Measurements from ENCODE around the gene APOB.

The APOB gene

GRCh38 chr2:21039979-21040467, 3.9 kb downstream of the APOB start:
- Histone ChIP-seq H3K27me3 (ENCODE audit: insufficient read depth, poor library complexity, severe bottlenecking) (no peaks in the 10 kb centered on the region), H3K27ac (replicated peaks) (no peak overlapping the region), H3K4me3 (replicated peaks; ENCODE audit: insufficient read depth, low read length) (no peak overlapping the region)
- DNase-seq (ENCODE audit: low read depth in 1 of 2, low spot score in 1 of 2) = no peak
- TF ChIP-seq SPI1 (IDR thresholded peaks at IDR 0.05; ENCODE audit: borderline replicate concordance, low read depth) = no peak
- no peak for TF ChIP-seq POLR2AphosphoS5 (IDR thresholded peaks at IDR 0.05; ENCODE audit: low read depth)
- no peak for TF ChIP-seq REST (IDR thresholded peaks at IDR 0.05; ENCODE audit: insufficient replicate concordance, low read depth)
- TF ChIP-seq CTCF (IDR thresholded peaks at IDR 0.05; ENCODE audit: insufficient read depth, low read length) = no peak
- no peak for TF ChIP-seq GABPA (IDR thresholded peaks at IDR 0.05; ENCODE audit: low read depth)

- no peak for DNase-seq (ENCODE audit: low read depth in 1 of 2, low spot score in 1 of 2)
- TF ChIP-seq REST (IDR thresholded peaks at IDR 0.05; ENCODE audit: insufficient replicate concordance, low read depth) = no peak
- TF ChIP-seq GABPA (IDR thresholded peaks at IDR 0.05; ENCODE audit: low read depth) = no peak
- TF ChIP-seq SPI1 (IDR thresholded peaks at IDR 0.05; ENCODE audit: borderline replicate concordance, low read depth) = no peak
- no peak for TF ChIP-seq CTCF (IDR thresholded peaks at IDR 0.05; ENCODE audit: insufficient read depth, low read length)
- TF ChIP-seq POLR2AphosphoS5 (IDR thresholded peaks at IDR 0.05; ENCODE audit: low read depth) = no peak
- Histone ChIP-seq H3K4me3 (replicated peaks; ENCODE audit: insufficient read depth, low read length) (no peak overlapping the region), H3K27ac (replicated peaks) (no peak overlapping the region), H3K27me3 (ENCODE audit: insufficient read depth, poor library complexity, severe bottlenecking) (no peaks in the 10 kb centered on the region)
These were observed 4.8 kb downstream of the APOB start for GRCh38 chr2:21039080-21039556.

GRCh38 chr2:21038403-21039073, 5.3 kb downstream of the APOB start:
- DNase-seq (ENCODE audit: low read depth in 1 of 2, low spot score in 1 of 2) = no peak
- no peak overlapping the region for H3K27ac ChIP-seq (replicated peaks)
- TF ChIP-seq REST (IDR thresholded peaks at IDR 0.05; ENCODE audit: insufficient replicate concordance, low read depth) (no peak), CTCF (IDR thresholded peaks at IDR 0.05; ENCODE audit: insufficient read depth, low read length) (no peak)
- no peak overlapping the region for H3K4me3 ChIP-seq (replicated peaks; ENCODE audit: insufficient read depth, low read length)
- H3K27me3 ChIP-seq (ENCODE audit: insufficient read depth, poor library complexity, severe bottlenecking) = no peaks in the 10 kb centered on the region

All from HL-60 (cell line).